Mucosa of rectum (tissue), 2 donors: Measurements from ENCODE around the gene MAB21L1.

Source experiments
- H3K27ac ChIP-seq, 2 donors: one replicate each; pipeline ENCODE4 v1.7.0; 2013; ENCODE audit warnings: inconsistent platforms in 2 of 2, low read depth in 2 of 2, low read length in 2 of 2
- H3K27me3 ChIP-seq, 2 donors: one replicate each; pipeline ENCODE4 v1.7.0; 2013; ENCODE audit warnings: low read length in 2 of 2; ENCODE audit not compliant: control insufficient read depth in 2 of 2, insufficient read depth in 2 of 2
- H3K36me3 ChIP-seq, 2 donors: one replicate each; pipeline ENCODE4 v1.7.0; 2013; ENCODE audit warnings: low read length in 2 of 2; ENCODE audit not compliant: control insufficient read depth in 2 of 2, insufficient read depth in 2 of 2
- H3K4me1 ChIP-seq, 2 donors: one replicate each; pipeline ENCODE4 v1.7.0; 2013; ENCODE audit warnings: low read length in 2 of 2, mild to moderate bottlenecking in 1 of 2; ENCODE audit not compliant: control insufficient read depth in 2 of 2, insufficient read depth in 2 of 2
- H3K4me3 ChIP-seq, 2 donors: one replicate each; pipeline ENCODE4 v1.7.0; 2013; ENCODE audit warnings: low read length in 2 of 2
- H3K9ac ChIP-seq, 2 donors: one replicate each; pipeline ENCODE4 v1.7.0; 2013; ENCODE audit warnings: low read length in 2 of 2, low read depth in 1 of 2, mild to moderate bottlenecking in 1 of 2
- H3K9me3 ChIP-seq, 2 donors: one replicate each; pipeline ENCODE4 v1.7.0; 2013; ENCODE audit warnings: low read length in 2 of 2; ENCODE audit not compliant: control insufficient read depth in 2 of 2
- donor health status: healthy.
- donor health status: Normal muscosa, but diverticular disease.

MAB21L1 gene

GRCh38 chr13:35475960-35476943, at the start of gene MAB21L1:
Gene MAB21L1 (minus strand): TSS chr13:35476689. CDS start chr13:35476138, 551 bp downstream.
- peak within 1 kb of the TSS in 1 of 2 donors; percentile 1 for H3K27ac ChIP-seq
- H3K9ac ChIP-seq, result peak within 1 kb of the TSS; percentile 8 to 56
- peaks cover 26 to 39% of the 10 kb centered on the region in 2 donors for H3K27me3 ChIP-seq

GRCh38 chr13:35524171-35524570, 47.7 kb upstream of the MAB21L1 start:
- Histone ChIP-seq H3K36me3 (no peaks in the 10 kb centered on the region), H3K4me3 (no peak overlapping the region), H3K27me3 (no peaks in the 10 kb centered on the region), H3K27ac (no peak overlapping the region), H3K9me3 (no peaks in the 10 kb centered on the region), H3K4me1 (no peaks in the 10 kb centered on the region), H3K9ac (no peak overlapping the region)

More at GRCh38 chr13:35475960-35476943, at the start of gene MAB21L1:
- peak within 1 kb of the TSS; percentile 57 to 71 for H3K4me3 ChIP-seq
- no peaks in the 10 kb centered on the region for H3K36me3 ChIP-seq
- peaks cover 0 to 4% of the 10 kb centered on the region in 2 donors for H3K4me1 ChIP-seq
- H3K9me3 ChIP-seq, result no peaks in the 10 kb centered on the region

GRCh38 chr13:35518337-35518946, 42.0 kb upstream of the MAB21L1 start:
- H3K4me1 ChIP-seq, result no peaks in the 10 kb centered on the region
- H3K9ac ChIP-seq, result no peak overlapping the region
- H3K4me3 ChIP-seq, result no peak overlapping the region
- no peaks in the 10 kb centered on the region for H3K27me3 ChIP-seq
- H3K36me3 ChIP-seq, result no peaks in the 10 kb centered on the region
- H3K9me3 ChIP-seq, result no peaks in the 10 kb centered on the region
- no peak overlapping the region for H3K27ac ChIP-seq

GRCh38 chr13:35514801-35515502, 38.5 kb upstream of the MAB21L1 start:
- Histone ChIP-seq H3K4me3 (no peak overlapping the region), H3K4me1 (no peaks in the 10 kb centered on the region), H3K27me3 (no peaks in the 10 kb centered on the region), H3K9me3 (no peaks in the 10 kb centered on the region), H3K36me3 (no peaks in the 10 kb centered on the region), H3K27ac (no peak overlapping the region), H3K9ac (no peak overlapping the region)

GRCh38 chr13:35514061-35514477, 37.6 kb upstream of the MAB21L1 start:
- no peaks in the 10 kb centered on the region for H3K4me1 ChIP-seq
- no peak overlapping the region for H3K27ac ChIP-seq
- H3K27me3 ChIP-seq, result no peaks in the 10 kb centered on the region
- no peaks in the 10 kb centered on the region for H3K36me3 ChIP-seq
- H3K4me3 ChIP-seq, result no peak overlapping the region
- H3K9ac ChIP-seq, result no peak overlapping the region
- no peaks in the 10 kb centered on the region for H3K9me3 ChIP-seq

- Histone ChIP-seq H3K36me3 (no peaks in the 10 kb centered on the region), H3K9me3 (no peaks in the 10 kb centered on the region), H3K27me3 (no peaks in the 10 kb centered on the region), H3K9ac (no peak overlapping the region), H3K27ac (no peak overlapping the region), H3K4me3 (no peak overlapping the region), H3K4me1 (no peaks in the 10 kb centered on the region)
Observed at GRCh38 chr13:35512271-35512920, 35.9 kb upstream of the MAB21L1 start.

- Histone ChIP-seq H3K27me3 (no peaks in the 10 kb centered on the region), H3K9ac (no peak overlapping the region), H3K9me3 (no peaks in the 10 kb centered on the region), H3K36me3 (no peaks in the 10 kb centered on the region), H3K4me1 (no peaks in the 10 kb centered on the region), H3K27ac (no peak overlapping the region), H3K4me3 (no peak overlapping the region)
Observed at GRCh38 chr13:35502456-35502855, 26.0 kb upstream of the MAB21L1 start.

GRCh38 chr13:35501661-35502235, 25.3 kb upstream of the MAB21L1 start:
- Histone ChIP-seq H3K9ac (no peak overlapping the region), H3K4me3 (no peak overlapping the region), H3K4me1 (no peaks in the 10 kb centered on the region), H3K27ac (no peak overlapping the region), H3K27me3 (no peaks in the 10 kb centered on the region), H3K9me3 (no peaks in the 10 kb centered on the region), H3K36me3 (no peaks in the 10 kb centered on the region)

- no peak overlapping the region for H3K9ac ChIP-seq
- no peaks in the 10 kb centered on the region for H3K9me3 ChIP-seq
- H3K27ac ChIP-seq, result no peak overlapping the region
- H3K27me3 ChIP-seq, result no peaks in the 10 kb centered on the region
- H3K4me3 ChIP-seq, result no peak overlapping the region
- no peaks in the 10 kb centered on the region for H3K36me3 ChIP-seq
- no peaks in the 10 kb centered on the region for H3K4me1 ChIP-seq
Observed at GRCh38 chr13:35500144-35500543, 23.7 kb upstream of the MAB21L1 start.
